ENCODE measurements around the gene IQGAP2. TPM values are rescaled to one million over a fixed set of nuclear protein-coding genes. Genes with fewer than 3 reads are reported as not detected.

IQGAP2 gene
- total RNA-seq, 1 experiment from 2014 or later: 0.59 TPM

DNA sequence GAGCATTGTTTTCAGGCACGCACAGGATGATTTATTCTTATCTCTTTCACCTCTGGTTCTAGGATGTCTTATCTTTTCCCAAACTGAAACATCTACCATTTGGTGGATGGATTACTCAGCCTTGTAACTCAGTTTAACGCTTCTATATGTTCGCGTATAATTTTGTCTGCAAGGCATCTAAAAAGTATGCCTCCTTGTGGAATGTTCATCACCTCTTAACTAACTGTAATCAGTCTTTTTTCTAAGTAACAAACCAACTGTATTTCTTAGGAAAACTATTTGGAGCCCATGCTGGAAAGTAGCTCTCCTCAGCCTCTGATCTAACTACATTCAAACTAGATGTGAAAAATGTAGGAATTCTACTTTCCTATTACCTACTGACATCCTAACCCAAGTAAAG is 231.6 kb downstream of the IQGAP2 start:
- intact Hi-C loops (cut with micrococcal nuclease; ENCODE audit: unreplicated experiment) (no loop called here), in situ Hi-C loops (cut with HindIII; ENCODE audit: low pct_unique_long_range_greater_than_20kb, low sequenced_read_pairs) (no loop called here)
- H3K36me3 ChIP-seq (ENCODE audit: control insufficient read depth, insufficient read depth, low read length): no peaks in the 10 kb centered on the region
- H3K9me3 ChIP-seq (ENCODE audit: control insufficient read depth, insufficient read depth, low read depth, low read length): no peaks in the 10 kb centered on the region
- no TSS peak for BruUV-seq (replicated peaks)
- peaks cover 6% of the 10 kb centered on the region for H3K27me3 ChIP-seq (ENCODE audit: control insufficient read depth, insufficient read depth, low read length)
- POLR2A ChIA-PET: no interaction called here
- CTCF ChIA-PET: interaction anchor here (0.5 to 0.6 kb wide), 2 partner anchors 33 to 98 kb away, joined by 3 read pairs; no protein-coding TSS in a partner anchor
- no peak for DNase-seq (ENCODE audit: low read depth, low spot score)
- no peak for TF ChIP-seq TCF7L2 (IDR thresholded peaks at IDR 0.05; ENCODE audit: low read depth, low read length)
- TF ChIP-seq, protein P1, sequence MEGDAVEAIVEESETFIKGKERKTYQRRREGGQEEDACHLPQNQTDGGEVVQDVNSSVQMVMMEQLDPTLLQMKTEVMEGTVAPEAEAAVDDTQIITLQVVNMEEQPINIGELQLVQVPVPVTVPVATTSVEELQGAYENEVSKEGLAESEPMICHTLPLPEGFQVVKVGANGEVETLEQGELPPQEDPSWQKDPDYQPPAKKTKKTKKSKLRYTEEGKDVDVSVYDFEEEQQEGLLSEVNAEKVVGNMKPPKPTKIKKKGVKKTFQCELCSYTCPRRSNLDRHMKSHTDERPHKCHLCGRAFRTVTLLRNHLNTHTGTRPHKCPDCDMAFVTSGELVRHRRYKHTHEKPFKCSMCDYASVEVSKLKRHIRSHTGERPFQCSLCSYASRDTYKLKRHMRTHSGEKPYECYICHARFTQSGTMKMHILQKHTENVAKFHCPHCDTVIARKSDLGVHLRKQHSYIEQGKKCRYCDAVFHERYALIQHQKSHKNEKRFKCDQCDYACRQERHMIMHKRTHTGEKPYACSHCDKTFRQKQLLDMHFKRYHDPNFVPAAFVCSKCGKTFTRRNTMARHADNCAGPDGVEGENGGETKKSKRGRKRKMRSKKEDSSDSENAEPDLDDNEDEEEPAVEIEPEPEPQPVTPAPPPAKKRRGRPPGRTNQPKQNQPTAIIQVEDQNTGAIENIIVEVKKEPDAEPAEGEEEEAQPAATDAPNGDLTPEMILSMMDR (IDR thresholded peaks at IDR 0.05): no peak; the same call in 1 of the 2 replicates
- no peak for TF ChIP-seq SIN3A (IDR thresholded peaks at IDR 0.05; ENCODE audit: borderline replicate concordance, insufficient read depth, low read depth, low read length)
- TF ChIP-seq, protein P2, sequence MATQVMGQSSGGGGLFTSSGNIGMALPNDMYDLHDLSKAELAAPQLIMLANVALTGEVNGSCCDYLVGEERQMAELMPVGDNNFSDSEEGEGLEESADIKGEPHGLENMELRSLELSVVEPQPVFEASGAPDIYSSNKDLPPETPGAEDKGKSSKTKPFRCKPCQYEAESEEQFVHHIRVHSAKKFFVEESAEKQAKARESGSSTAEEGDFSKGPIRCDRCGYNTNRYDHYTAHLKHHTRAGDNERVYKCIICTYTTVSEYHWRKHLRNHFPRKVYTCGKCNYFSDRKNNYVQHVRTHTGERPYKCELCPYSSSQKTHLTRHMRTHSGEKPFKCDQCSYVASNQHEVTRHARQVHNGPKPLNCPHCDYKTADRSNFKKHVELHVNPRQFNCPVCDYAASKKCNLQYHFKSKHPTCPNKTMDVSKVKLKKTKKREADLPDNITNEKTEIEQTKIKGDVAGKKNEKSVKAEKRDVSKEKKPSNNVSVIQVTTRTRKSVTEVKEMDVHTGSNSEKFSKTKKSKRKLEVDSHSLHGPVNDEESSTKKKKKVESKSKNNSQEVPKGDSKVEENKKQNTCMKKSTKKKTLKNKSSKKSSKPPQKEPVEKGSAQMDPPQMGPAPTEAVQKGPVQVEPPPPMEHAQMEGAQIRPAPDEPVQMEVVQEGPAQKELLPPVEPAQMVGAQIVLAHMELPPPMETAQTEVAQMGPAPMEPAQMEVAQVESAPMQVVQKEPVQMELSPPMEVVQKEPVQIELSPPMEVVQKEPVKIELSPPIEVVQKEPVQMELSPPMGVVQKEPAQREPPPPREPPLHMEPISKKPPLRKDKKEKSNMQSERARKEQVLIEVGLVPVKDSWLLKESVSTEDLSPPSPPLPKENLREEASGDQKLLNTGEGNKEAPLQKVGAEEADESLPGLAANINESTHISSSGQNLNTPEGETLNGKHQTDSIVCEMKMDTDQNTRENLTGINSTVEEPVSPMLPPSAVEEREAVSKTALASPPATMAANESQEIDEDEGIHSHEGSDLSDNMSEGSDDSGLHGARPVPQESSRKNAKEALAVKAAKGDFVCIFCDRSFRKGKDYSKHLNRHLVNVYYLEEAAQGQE (IDR thresholded peaks at IDR 0.05; ENCODE audit: insufficient read depth in 1 of 2, low read depth in 2 of 2, low read length in 1 of 2): no peak
- TF ChIP-seq POLR2AphosphoS5 (IDR thresholded peaks at IDR 0.05; ENCODE audit: low read depth, low read length): no peak
- no peaks in the 10 kb centered on the region for H3K4me1 ChIP-seq (ENCODE audit: control insufficient read depth, insufficient read depth, low read length)
- no peak overlapping the region for H3K4me3 ChIP-seq (ENCODE audit: low read depth in 2 of 2, low read length in 2 of 2)
- H3K27ac ChIP-seq (ENCODE audit: low read length): no peak overlapping the region
- ATAC-seq: no peak

DNA sequence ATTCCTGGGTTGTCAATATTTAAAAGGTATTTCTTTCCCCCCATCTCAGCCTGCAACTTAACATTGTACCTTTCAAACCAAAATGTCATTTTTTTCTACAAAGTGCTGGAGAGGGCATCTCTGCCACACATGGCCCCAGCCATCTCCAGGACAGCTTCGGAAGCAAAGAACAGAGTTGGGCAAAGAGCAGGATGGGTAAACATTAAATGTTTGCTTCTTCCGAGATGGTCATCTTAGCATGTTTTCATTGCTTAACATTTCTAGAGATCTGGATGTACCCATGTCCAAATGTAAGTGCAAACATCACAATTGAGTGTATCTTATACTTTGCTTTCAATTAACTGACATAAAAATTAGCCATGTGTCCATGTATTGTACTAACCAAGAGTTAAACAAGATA is 234.4 kb downstream of the IQGAP2 start:
- H3K4me3 ChIP-seq (ENCODE audit: low read depth in 2 of 2, low read length in 2 of 2): no peak overlapping the region
- ChIA-PET CTCF (no interaction called here), POLR2A (no interaction called here)
- no TSS peak for BruUV-seq (replicated peaks)
- no peaks in the 10 kb centered on the region for H3K9me3 ChIP-seq (ENCODE audit: control insufficient read depth, insufficient read depth, low read depth, low read length)
- H3K27me3 ChIP-seq (ENCODE audit: control insufficient read depth, insufficient read depth, low read length): no peaks in the 10 kb centered on the region
- no peak overlapping the region for H3K27ac ChIP-seq (ENCODE audit: low read length)
- in situ Hi-C loops (cut with HindIII; ENCODE audit: low pct_unique_long_range_greater_than_20kb, low sequenced_read_pairs): no loop called here
- H3K36me3 ChIP-seq (ENCODE audit: control insufficient read depth, insufficient read depth, low read length): no peaks in the 10 kb centered on the region
- H3K4me1 ChIP-seq (ENCODE audit: control insufficient read depth, insufficient read depth, low read length): no peaks in the 10 kb centered on the region
- DNase-seq (ENCODE audit: low read depth, low spot score): no peak
- TF ChIP-seq, protein P1 (IDR thresholded peaks at IDR 0.05): no peak
- TF ChIP-seq, protein P2 (IDR thresholded peaks at IDR 0.05; ENCODE audit: insufficient read depth in 1 of 2, low read depth in 2 of 2, low read length in 1 of 2): no peak
- TF ChIP-seq SIN3A (IDR thresholded peaks at IDR 0.05; ENCODE audit: borderline replicate concordance, insufficient read depth, low read depth, low read length): no peak
- no peak for TF ChIP-seq TCF7L2 (IDR thresholded peaks at IDR 0.05; ENCODE audit: low read depth, low read length)
- no peak for TF ChIP-seq POLR2AphosphoS5 (IDR thresholded peaks at IDR 0.05; ENCODE audit: low read depth, low read length)
- intact Hi-C loops (cut with micrococcal nuclease; ENCODE audit: unreplicated experiment): no loop called here
- no peak for ATAC-seq
